Hepatocyte (in vitro differentiated cells): ENCODE results near the gene SPEG.

Source experiments
- EZH2 ChIP-seq: fragments of 200-600 bp; sonication (generic); IDR thresholded peaks from 2 replicates; pipeline ENCODE4 v1.6.1; 2016; ENCODE audit warnings: antibody characterized with exemption, mild to moderate bottlenecking, borderline replicate concordance
- EZH2phosphoT487 ChIP-seq: fragments of 200-600 bp; sonication (generic); IDR thresholded peaks from one replicate; pipeline ENCODE4 v1.6.1; 2018; ENCODE audit warnings: antibody characterized with exemption, mild to moderate bottlenecking, low read depth, moderate library complexity; ENCODE audit not compliant: unreplicated experiment, severe bottlenecking
- TF ChIP-seq, protein P1 (sequence below): fragments of 200-600 bp; sonication (generic); IDR thresholded peaks from 2 replicates; pipeline ENCODE4 v1.5.1; 2016; ENCODE audit warnings: antibody characterized with exemption, mild to moderate bottlenecking; ENCODE audit not compliant: poor library complexity

DNA sequence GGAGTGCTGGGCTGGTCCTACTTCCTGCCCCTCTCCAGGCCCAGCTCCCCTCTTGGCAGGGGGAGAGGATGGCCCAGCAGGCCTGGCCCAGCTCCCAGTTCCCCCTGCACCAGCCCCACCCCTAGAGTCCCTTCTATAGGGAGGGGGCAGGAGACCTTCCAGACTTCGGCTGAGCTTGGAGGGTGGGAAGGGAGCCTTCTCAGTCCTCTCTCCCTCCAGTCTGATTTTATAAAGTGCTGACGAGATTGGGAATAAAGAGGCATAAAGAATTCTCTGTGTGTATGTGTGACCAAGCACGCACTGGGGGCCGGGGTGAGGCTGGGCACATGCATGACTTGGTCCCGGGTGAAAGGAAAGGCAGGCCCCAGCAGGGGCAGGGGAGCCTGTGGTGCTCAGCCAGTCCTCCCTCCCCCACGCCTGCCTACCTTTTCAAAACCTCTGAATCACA, 103.9 kb downstream of the SPEG start:
- TF ChIP-seq, protein P1, sequence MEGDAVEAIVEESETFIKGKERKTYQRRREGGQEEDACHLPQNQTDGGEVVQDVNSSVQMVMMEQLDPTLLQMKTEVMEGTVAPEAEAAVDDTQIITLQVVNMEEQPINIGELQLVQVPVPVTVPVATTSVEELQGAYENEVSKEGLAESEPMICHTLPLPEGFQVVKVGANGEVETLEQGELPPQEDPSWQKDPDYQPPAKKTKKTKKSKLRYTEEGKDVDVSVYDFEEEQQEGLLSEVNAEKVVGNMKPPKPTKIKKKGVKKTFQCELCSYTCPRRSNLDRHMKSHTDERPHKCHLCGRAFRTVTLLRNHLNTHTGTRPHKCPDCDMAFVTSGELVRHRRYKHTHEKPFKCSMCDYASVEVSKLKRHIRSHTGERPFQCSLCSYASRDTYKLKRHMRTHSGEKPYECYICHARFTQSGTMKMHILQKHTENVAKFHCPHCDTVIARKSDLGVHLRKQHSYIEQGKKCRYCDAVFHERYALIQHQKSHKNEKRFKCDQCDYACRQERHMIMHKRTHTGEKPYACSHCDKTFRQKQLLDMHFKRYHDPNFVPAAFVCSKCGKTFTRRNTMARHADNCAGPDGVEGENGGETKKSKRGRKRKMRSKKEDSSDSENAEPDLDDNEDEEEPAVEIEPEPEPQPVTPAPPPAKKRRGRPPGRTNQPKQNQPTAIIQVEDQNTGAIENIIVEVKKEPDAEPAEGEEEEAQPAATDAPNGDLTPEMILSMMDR, result no peak
- no peak for TF ChIP-seq EZH2
- TF ChIP-seq EZH2phosphoT487, result no peak
